ENCODE measurements around the gene CCDC142.

The CCDC142 gene

DNA sequence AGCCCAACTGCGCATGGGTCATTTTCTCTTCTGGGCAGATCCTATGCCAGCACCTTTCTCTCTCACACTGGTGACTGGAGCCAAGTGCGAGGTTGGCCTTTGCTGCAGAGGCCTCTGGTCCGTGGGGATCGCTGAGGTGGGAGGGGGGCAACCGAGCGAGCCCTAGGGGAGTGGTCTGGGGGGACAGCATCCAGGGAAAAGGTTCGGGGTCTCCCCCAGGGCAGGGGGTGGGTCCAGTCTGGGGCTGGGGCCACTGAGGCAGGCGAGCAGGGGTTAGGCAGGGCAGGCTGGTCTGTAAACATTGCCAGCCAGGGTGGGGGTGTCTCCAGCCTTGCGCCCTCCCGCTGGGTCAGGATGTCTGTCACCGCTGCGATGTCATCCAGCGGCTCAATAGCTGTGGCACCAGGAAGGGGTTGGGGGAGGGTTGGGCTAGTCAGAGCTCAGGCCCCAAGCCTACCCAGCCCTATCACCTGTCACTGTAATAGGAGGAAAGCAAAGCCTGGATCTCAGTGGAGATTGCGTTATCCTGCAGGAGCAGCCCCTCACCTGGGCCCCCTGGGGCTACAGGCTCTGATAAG is 56.5 kb downstream of the CCDC142 start:
- H3K36me3 ChIP-seq = peaks cover 11 to 63% (median 45%) of the 10 kb centered on the region in 3 donors
- H3K9me3 ChIP-seq = no peaks in the 10 kb centered on the region
- no peak overlapping the region for H3K27ac ChIP-seq
- no peak for DNase-seq
- no peak overlapping the region for H3K4me3 ChIP-seq
- no peaks in the 10 kb centered on the region for H3K27me3 ChIP-seq
- peaks cover 0 to 8% (median 4%) of the 10 kb centered on the region in 4 donors for H3K4me1 ChIP-seq
- TF ChIP-seq, protein P1, sequence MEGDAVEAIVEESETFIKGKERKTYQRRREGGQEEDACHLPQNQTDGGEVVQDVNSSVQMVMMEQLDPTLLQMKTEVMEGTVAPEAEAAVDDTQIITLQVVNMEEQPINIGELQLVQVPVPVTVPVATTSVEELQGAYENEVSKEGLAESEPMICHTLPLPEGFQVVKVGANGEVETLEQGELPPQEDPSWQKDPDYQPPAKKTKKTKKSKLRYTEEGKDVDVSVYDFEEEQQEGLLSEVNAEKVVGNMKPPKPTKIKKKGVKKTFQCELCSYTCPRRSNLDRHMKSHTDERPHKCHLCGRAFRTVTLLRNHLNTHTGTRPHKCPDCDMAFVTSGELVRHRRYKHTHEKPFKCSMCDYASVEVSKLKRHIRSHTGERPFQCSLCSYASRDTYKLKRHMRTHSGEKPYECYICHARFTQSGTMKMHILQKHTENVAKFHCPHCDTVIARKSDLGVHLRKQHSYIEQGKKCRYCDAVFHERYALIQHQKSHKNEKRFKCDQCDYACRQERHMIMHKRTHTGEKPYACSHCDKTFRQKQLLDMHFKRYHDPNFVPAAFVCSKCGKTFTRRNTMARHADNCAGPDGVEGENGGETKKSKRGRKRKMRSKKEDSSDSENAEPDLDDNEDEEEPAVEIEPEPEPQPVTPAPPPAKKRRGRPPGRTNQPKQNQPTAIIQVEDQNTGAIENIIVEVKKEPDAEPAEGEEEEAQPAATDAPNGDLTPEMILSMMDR (IDR thresholded peaks at IDR 0.05) = no peak
- intact Hi-C loops (cut with DNase I; ENCODE audit: low total_unique reads) = no loop called here

DNA sequence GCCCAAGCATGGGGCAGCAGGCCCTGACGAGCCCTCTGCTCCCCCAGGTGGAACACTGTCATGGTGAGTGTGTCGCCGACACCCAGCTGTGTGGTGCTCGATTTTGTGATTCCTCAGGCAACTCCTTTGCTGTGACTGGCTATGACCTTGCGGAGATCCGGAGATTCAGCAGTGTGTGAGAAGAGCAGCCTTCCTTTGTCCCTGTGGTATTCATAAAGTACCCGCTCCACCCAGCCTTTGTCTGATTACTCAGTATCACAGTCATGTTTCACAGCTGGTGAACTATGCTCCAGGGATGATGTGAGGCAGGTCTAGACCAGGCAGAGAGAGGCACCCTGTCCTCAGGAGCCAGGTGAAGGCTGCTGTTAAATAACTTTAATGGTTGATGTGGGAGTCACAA is 57.3 kb downstream of the CCDC142 start:
- Histone ChIP-seq H3K27ac (no peak overlapping the region), H3K27me3 (no peaks in the 10 kb centered on the region)
- intact Hi-C loops (cut with DNase I; ENCODE audit: low total_unique reads) = no loop called here

DNA sequence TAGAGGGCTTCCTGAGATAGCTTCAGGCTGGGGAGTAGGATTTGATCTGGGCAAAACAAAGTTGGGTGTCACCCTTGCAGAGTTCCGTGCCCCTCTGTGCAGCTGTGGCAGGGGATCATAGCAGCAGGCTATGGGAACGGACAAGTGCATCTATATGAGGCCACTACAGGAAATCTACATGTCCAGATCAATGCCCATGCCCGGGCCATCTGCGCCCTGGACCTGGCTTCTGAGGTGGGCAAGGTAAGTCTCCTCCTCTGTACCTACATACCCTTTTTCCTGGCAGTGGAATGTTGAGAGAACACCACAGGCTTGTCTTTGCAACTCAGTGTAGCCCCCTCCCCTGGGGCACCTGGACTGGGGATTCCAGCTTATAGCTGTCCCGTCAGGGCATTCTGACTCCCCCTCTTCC is 57.8 kb downstream of the CCDC142 start:
- DNase-seq = no peak
- Histone ChIP-seq H3K4me3 (no peak overlapping the region), H3K27me3 (no peaks in the 10 kb centered on the region), H3K27ac (no peak overlapping the region), H3K36me3 (peaks cover 5 to 50% (median 39%) of the 10 kb centered on the region in 3 donors), H3K9me3 (no peaks in the 10 kb centered on the region), H3K4me1 (peaks cover 0 to 8% (median 4%) of the 10 kb centered on the region in 4 donors)
- TF ChIP-seq, protein P1 (IDR thresholded peaks at IDR 0.05) = no peak
- intact Hi-C loops (cut with DNase I; ENCODE audit: low total_unique reads) = no loop called here

More for the DNA sequence above, 57.3 kb downstream of the CCDC142 start:
- Histone ChIP-seq H3K4me3 (no peak overlapping the region), H3K4me1 (peaks cover 0 to 8% (median 4%) of the 10 kb centered on the region in 4 donors), H3K9me3 (no peaks in the 10 kb centered on the region), H3K36me3 (peaks cover 9 to 56% (median 44%) of the 10 kb centered on the region in 3 donors)
- no peak for DNase-seq
- TF ChIP-seq, protein P1 (IDR thresholded peaks at IDR 0.05) = no peak

DNA sequence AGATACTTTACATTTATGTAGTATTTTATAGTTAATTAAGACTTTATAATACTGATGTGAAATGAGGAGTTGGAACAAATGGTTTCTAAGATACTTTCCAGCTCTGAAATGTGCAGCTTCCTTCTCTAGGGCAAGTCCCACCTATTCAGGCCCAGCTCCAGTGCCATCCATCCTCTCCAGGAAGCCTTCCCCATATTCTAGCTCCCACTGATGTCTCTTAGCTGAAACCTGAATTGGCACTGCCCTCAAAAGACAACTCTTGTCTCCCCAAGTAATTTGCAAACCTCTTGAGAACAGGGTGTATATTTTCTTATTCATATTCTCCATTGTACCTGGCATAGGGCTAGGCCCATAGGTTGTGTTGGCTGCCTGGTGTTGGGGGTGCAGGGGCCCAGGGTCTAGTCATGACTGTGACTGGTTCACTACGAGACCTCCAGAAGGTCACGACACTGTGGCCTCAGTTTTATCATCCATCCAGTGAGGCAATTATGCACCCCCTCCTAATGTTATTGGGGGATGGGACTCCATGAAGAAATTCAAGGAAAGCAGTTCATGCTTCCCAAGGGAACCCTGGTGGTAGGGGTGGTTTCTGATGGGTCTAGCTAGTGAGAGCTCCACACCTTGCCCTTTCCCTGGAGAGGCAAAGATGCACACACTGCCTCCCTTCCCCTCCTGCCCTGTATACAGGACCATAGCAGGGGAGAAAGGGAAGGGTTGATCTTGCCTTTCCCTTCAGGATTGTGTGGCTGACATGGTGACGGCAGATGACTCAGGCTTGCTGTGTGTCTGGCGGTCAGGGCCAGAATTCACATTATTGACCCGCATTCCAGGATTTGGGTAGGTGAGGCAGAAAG is 58.4 kb downstream of the CCDC142 start:
- no peak overlapping the region for H3K4me3 ChIP-seq
- no peak overlapping the region for H3K27ac ChIP-seq
- TF ChIP-seq, protein P1 (IDR thresholded peaks at IDR 0.05) = no peak
- no peaks in the 10 kb centered on the region for H3K27me3 ChIP-seq
- no peak for DNase-seq
- intact Hi-C loops (cut with DNase I; ENCODE audit: low total_unique reads) = no loop called here
- H3K36me3 ChIP-seq = peaks cover under 1 to 44% (median 33%) of the 10 kb centered on the region in 3 donors
- H3K9me3 ChIP-seq = no peaks in the 10 kb centered on the region
- H3K4me1 ChIP-seq = peaks cover 0 to 8% (median 4%) of the 10 kb centered on the region in 4 donors

Measured in tibial artery (tissue), 4 donors.